ENCODE measurements around the gene HSF4. TPM values are rescaled to one million over a fixed set of nuclear protein-coding genes. Genes with fewer than 3 reads are reported as not detected.

HSF4 gene
- total RNA-seq, 1 experiment from 2014 or later = 39.4 TPM

GRCh38 chr16:67137605-67138004 is 26.9 kb upstream of the HSF4 start:
- no peak overlapping the region for H3K4me3 ChIP-seq (ENCODE audit: low read depth, low read length)
- no peaks in the 10 kb centered on the region for H3K27me3 Mint-ChIP-seq (ENCODE audit: insufficient read depth, unreplicated experiment)
- H3K9me3 Mint-ChIP-seq (ENCODE audit: unreplicated experiment) = no peaks in the 10 kb centered on the region
- no TSS peak for BruUV-seq (replicated peaks)
- H3K27me3 ChIP-seq (replicated peaks; ENCODE audit: control insufficient read depth, insufficient read depth, low read length) = no peaks in the 10 kb centered on the region
- CTCF ChIA-PET = interaction anchor here (0.6 kb wide), 1 partner anchor 109 kb away, joined by 4 read pairs; no protein-coding TSS in a partner anchor
- H3K4me1 Mint-ChIP-seq (ENCODE audit: low read depth, unreplicated experiment) = no peaks in the 10 kb centered on the region
- no peaks in the 10 kb centered on the region for H3K4me1 ChIP-seq
- H3K9me3 ChIP-seq = no peaks in the 10 kb centered on the region
- POLR2A ChIA-PET = no interaction called here
- H3K36me3 Mint-ChIP-seq (ENCODE audit: insufficient read depth, unreplicated experiment) = peaks cover 93% of the 10 kb centered on the region
- DNase-seq = no peak
- intact Hi-C loops (cut with micrococcal nuclease; ENCODE audit: unreplicated experiment) = no loop called here
- no peak overlapping the region for H3K4me3 Mint-ChIP-seq (ENCODE audit: unreplicated experiment)
- H3K36me3 ChIP-seq (ENCODE audit: control insufficient read depth, insufficient read depth, low read length) = peaks cover 4% of the 10 kb centered on the region
- no peak overlapping the region for H3K27ac Mint-ChIP-seq (ENCODE audit: unreplicated experiment)
- TF ChIP-seq, protein P1, sequence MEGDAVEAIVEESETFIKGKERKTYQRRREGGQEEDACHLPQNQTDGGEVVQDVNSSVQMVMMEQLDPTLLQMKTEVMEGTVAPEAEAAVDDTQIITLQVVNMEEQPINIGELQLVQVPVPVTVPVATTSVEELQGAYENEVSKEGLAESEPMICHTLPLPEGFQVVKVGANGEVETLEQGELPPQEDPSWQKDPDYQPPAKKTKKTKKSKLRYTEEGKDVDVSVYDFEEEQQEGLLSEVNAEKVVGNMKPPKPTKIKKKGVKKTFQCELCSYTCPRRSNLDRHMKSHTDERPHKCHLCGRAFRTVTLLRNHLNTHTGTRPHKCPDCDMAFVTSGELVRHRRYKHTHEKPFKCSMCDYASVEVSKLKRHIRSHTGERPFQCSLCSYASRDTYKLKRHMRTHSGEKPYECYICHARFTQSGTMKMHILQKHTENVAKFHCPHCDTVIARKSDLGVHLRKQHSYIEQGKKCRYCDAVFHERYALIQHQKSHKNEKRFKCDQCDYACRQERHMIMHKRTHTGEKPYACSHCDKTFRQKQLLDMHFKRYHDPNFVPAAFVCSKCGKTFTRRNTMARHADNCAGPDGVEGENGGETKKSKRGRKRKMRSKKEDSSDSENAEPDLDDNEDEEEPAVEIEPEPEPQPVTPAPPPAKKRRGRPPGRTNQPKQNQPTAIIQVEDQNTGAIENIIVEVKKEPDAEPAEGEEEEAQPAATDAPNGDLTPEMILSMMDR (IDR thresholded peaks at IDR 0.05; ENCODE audit: insufficient read depth in 1 of 2, low read depth in 1 of 2, low read length in 1 of 2, severe bottlenecking in 1 of 2, unreplicated experiment in 1 of 2) = no peak

DNA sequence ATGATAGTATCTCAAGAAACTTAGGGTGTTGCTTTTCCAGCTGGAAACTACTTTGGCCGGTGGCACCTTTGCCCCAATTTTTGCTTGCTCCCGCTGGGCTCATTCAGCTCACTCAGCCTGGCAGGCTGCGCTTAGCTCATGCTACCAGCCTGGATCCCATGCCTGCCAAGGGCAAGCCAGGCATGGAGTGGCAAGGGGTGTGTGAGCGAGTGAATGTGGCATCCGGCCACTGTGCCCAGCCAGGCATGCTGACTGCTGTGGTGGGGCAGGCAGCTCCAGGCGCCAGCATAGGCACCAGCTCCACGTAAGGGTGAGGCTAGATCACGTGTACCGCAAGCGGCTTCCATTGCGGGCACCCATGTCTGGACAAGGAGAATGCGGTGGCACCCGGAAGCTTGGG is 23.2 kb upstream of the HSF4 start:
- no peak for DNase-seq
- Histone ChIP-seq H3K4me3 (ENCODE audit: low read depth, low read length) (no peak overlapping the region), H3K27me3 (replicated peaks; ENCODE audit: control insufficient read depth, insufficient read depth, low read length) (no peaks in the 10 kb centered on the region), H3K36me3 (ENCODE audit: control insufficient read depth, insufficient read depth, low read length) (peaks cover 5% of the 10 kb centered on the region), H3K4me1 (no peaks in the 10 kb centered on the region), H3K9me3 (no peaks in the 10 kb centered on the region)
- Mint-ChIP-seq H3K4me1 (ENCODE audit: low read depth, unreplicated experiment) (no peaks in the 10 kb centered on the region), H3K36me3 (ENCODE audit: insufficient read depth, unreplicated experiment) (peaks cover 91% of the 10 kb centered on the region), H3K27me3 (ENCODE audit: insufficient read depth, unreplicated experiment) (no peaks in the 10 kb centered on the region), H3K27ac (ENCODE audit: unreplicated experiment) (no peak overlapping the region), H3K9me3 (ENCODE audit: unreplicated experiment) (no peaks in the 10 kb centered on the region), H3K4me3 (ENCODE audit: unreplicated experiment) (no peak overlapping the region)
- ChIA-PET CTCF (interaction anchor here (0.9 to 1.3 kb wide), 2 partner anchors 14 to 29 kb away, joined by 3 to 4 read pairs; partner anchors contain the start of gene NOL3), POLR2A (interaction anchor here (0.6 kb wide), 1 partner anchor 105 kb away, joined by 5 read pairs; no protein-coding TSS in a partner anchor)
- intact Hi-C loops (cut with micrococcal nuclease; ENCODE audit: unreplicated experiment) = no loop called here
- TF ChIP-seq, protein P1 (IDR thresholded peaks at IDR 0.05; ENCODE audit: insufficient read depth in 1 of 2, low read depth in 1 of 2, low read length in 1 of 2, severe bottlenecking in 1 of 2, unreplicated experiment in 1 of 2) = no peak
- no TSS peak for BruUV-seq (replicated peaks)

GRCh38 chr16:67142342-67142741 is 22.2 kb upstream of the HSF4 start:
- H3K4me3 ChIP-seq (ENCODE audit: low read depth, low read length) = no peak overlapping the region
- no peak overlapping the region for H3K27ac Mint-ChIP-seq (ENCODE audit: unreplicated experiment)
- no peaks in the 10 kb centered on the region for H3K27me3 ChIP-seq (replicated peaks; ENCODE audit: control insufficient read depth, insufficient read depth, low read length)
- no peaks in the 10 kb centered on the region for H3K4me1 ChIP-seq
- H3K27me3 Mint-ChIP-seq (ENCODE audit: insufficient read depth, unreplicated experiment) = no peaks in the 10 kb centered on the region
- ChIA-PET POLR2A (interaction anchor here (0.6 kb wide), 1 partner anchor 105 kb away, joined by 5 read pairs; no protein-coding TSS in a partner anchor), CTCF (interaction anchor here (0.9 kb wide), 1 partner anchor 28 kb away, joined by 3 read pairs; the partner anchor contains the start of gene NOL3)
- H3K9me3 Mint-ChIP-seq (ENCODE audit: unreplicated experiment) = no peaks in the 10 kb centered on the region
- BruUV-seq (replicated peaks) = no TSS peak
- H3K9me3 ChIP-seq = no peaks in the 10 kb centered on the region
- peaks cover 84% of the 10 kb centered on the region for H3K36me3 Mint-ChIP-seq (ENCODE audit: insufficient read depth, unreplicated experiment)
- H3K36me3 ChIP-seq (ENCODE audit: control insufficient read depth, insufficient read depth, low read length) = peaks cover 7% of the 10 kb centered on the region
- H3K4me1 Mint-ChIP-seq (ENCODE audit: low read depth, unreplicated experiment) = no peaks in the 10 kb centered on the region
- DNase-seq = no peak
- no peak overlapping the region for H3K4me3 Mint-ChIP-seq (ENCODE audit: unreplicated experiment)
- TF ChIP-seq, protein P1 (IDR thresholded peaks at IDR 0.05; ENCODE audit: insufficient read depth in 1 of 2, low read depth in 1 of 2, low read length in 1 of 2, severe bottlenecking in 1 of 2, unreplicated experiment in 1 of 2) = no peak
- intact Hi-C loops (cut with micrococcal nuclease; ENCODE audit: unreplicated experiment) = no loop called here
